GM15510 (cell line): ENCODE measurements around the gene PDZD2.

ENCODE experiments used
- POLR2A ChIP-seq: IDR thresholded peaks from 3 replicates; pipeline ENCODE4 v1.6.1; 2011; ENCODE audit warnings: borderline replicate concordance; ENCODE audit not compliant: insufficient read length; ENCODE audit errors: extremely low read depth

PDZD2 gene

GRCh38 chr5:32029261-32029660, 390.3 kb downstream of the PDZD2 start:
- TF ChIP-seq POLR2A: no peak

GRCh38 chr5:32029781-32030180, 390.9 kb downstream of the PDZD2 start:
- no peak for TF ChIP-seq POLR2A

- no peak for TF ChIP-seq POLR2A
Observed at GRCh38 chr5:32030222-32030621, 391.3 kb downstream of the PDZD2 start.

GRCh38 chr5:32030686-32031085, 391.8 kb downstream of the PDZD2 start:
- no peak for TF ChIP-seq POLR2A

GRCh38 chr5:32031089-32031488, 392.2 kb downstream of the PDZD2 start:
- TF ChIP-seq POLR2A: no peak

DNA sequence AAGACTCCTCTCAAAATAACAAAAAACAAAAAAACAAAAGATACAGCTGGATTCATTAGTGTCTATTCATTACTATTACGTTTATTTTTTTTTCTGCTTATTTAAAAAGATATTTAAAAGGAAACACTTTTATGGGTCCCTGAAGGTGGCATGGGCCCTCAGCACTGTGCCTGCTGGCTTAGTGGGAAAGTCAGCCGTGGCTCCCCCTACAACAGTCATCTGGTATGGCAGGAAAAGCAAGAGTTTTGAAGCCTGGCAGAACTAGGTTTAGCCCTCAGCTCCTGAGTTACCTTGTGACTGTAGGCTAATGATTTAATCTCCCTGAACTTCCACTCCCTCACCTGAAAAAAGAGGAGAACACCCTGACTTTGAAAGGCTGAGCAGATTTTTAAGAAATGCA, 399.6 kb downstream of the PDZD2 start:
- no peak for TF ChIP-seq POLR2A

- TF ChIP-seq POLR2A: no peak
Observed at GRCh38 chr5:32042551-32042961, 403.6 kb downstream of the PDZD2 start.

DNA sequence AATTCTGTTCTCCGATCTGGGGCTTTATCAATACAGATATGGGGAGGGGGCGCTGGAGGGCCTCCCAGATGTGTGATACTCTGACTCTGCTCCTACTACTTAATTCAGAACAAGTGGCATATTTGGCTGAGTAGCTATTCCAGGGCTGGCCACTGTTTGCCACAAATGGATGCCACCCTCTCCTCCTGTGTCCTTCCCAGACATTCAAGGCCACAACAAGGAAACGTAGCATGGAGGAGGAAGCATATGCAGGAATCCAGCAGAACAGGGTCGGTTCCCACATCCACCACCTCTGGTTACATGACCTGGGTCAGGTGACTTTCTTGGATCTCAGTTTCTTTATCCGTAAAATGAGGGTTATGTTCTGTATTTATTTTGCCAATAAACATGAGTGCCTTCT, 404.2 kb downstream of the PDZD2 start:
- no peak for TF ChIP-seq POLR2A

GRCh38 chr5:32044434-32044833, 405.5 kb downstream of the PDZD2 start:
- no peak for TF ChIP-seq POLR2A

- TF ChIP-seq POLR2A: no peak
Observed at GRCh38 chr5:32044939-32045338, 406.0 kb downstream of the PDZD2 start.

GRCh38 chr5:32047056-32047455, 408.1 kb downstream of the PDZD2 start:
- TF ChIP-seq POLR2A: no peak

GRCh38 chr5:32051796-32052195, 412.9 kb downstream of the PDZD2 start:
- TF ChIP-seq POLR2A: no peak

DNA sequence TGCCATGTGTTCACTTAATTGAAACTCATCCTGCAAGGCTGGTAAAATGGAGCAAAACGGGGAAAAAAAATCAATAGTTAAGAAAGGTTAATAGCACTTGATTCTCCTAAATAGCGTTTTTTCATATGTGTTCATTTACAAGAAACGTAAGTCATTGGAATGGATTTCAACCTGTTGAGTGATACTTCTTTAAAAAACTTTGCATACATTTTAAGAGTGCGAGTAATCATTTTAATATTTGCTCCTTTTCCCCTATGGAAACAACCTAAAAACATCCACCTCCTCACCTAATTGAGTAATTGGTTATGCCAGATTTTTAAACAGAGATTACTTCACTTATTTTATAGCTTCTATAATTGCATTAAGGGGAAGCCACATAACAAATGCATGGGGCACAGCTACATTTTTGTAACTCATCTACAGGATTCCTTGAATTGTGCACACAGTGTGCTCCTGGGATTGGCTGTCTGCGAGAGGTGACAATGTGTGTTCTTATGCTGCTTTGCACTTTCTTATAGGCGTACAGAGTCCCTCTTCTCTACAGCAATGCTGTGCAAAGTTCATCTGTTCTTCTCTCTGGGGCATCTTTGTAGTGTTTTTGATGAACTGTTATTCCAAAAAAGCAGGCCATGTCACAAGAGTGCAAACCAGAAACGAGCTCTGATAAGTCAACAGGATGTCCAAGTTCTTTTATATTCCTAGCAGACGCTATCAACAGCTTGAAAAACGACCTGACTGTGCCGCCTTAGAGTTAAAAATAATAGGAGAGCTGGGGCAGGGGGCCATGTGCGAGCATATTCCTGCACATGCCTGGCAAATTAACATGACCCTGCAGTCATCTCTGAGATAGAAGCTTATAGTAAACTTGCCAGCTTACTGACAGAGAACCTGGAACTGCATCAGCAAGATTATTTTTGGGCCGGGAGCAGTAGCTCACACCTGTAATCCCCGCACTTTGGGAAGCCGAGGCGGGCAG, 417.2 kb downstream of the PDZD2 start:
- TF ChIP-seq POLR2A: no peak

GRCh38 chr5:32057187-32058096, 418.5 kb downstream of the PDZD2 start:
- TF ChIP-seq POLR2A: no peak

GRCh38 chr5:32058101-32058500, 419.2 kb downstream of the PDZD2 start:
- TF ChIP-seq POLR2A: no peak
